Measurements from ENCODE around the gene RGSL1. TPM values are rescaled to one million over a fixed set of nuclear protein-coding genes. Genes with fewer than 3 reads are reported as not detected.
A peak's percentile ranks its signal among the peaks of the same experiment; 100 is the strongest.

The RGSL1 gene
- total and polyA plus RNA-seq, 7 experiments from 2014 or later: not detected

- Mint-ChIP-seq H3K4me3 (no peak overlapping the region), H3K4me1 (no peaks in the 10 kb centered on the region), H3K36me3 (peaks cover 0 to 12% (median 5%) of the 10 kb centered on the region in 5 donors), H3K27ac (no peak overlapping the region), H3K27me3 (peaks cover 13 to 22% (median 17%) of the 10 kb centered on the region in 5 donors), H3K9me3 (peaks cover 0 to 25% (median 10%) of the 10 kb centered on the region in 11 donors)
- no peak overlapping the region for H3K27ac ChIP-seq (ENCODE audit: low read depth, low read length)
- no peak overlapping the region for H3K4me3 ChIP-seq (ENCODE audit: low read length)
- CTCF ChIA-PET: no interaction called here
- H3K9me3 ChIP-seq (ENCODE audit: control insufficient read depth in 2 of 3, low read length in 3 of 3): peaks cover 0 to 5% (median 0%) of the 10 kb centered on the region in 3 experiments
- POLR2A ChIA-PET: no interaction called here
- no peak for ATAC-seq
- H3K4me1 ChIP-seq (ENCODE audit: control insufficient read depth in 2 of 2, insufficient read depth in 2 of 2, low read length in 2 of 2): no peaks in the 10 kb centered on the region
- no peaks in the 10 kb centered on the region for H3K36me3 ChIP-seq (ENCODE audit: control insufficient read depth in 2 of 3, insufficient read depth in 3 of 3, low read length in 3 of 3)
- DNase-seq: no peak
- H3K27me3 ChIP-seq (ENCODE audit: control insufficient read depth in 2 of 2, insufficient read depth in 2 of 2, low read length in 2 of 2): no peaks in the 10 kb centered on the region
- intact Hi-C loops (cut with micrococcal nuclease): no loop called here
These were observed 99.4 kb downstream of the RGSL1 start for GRCh38 chr1:182549346-182549745.

DNA sequence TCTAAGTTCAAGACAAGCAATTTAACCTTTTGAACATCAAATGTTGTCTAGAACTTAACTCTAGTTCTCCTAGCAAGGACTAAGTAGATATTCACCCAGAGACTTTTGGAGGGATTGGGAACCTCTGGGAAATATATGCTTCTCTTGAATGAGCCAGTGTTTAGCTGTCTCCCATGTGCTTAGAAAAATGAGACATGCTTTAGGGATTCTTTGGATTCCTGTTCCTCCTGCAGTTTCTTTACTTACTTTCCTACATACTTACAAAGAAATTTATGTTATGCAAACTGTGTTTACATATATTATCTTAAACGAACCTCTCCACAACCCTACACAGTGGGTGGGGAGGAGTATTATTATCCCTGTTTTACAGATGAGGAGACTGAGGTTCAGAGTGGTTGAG is 99.9 kb downstream of the RGSL1 start:
- H3K9me3 Mint-ChIP-seq: peaks cover 0 to 25% (median 10%) of the 10 kb centered on the region in 11 donors
- intact Hi-C loops (cut with micrococcal nuclease): no loop called here
- H3K27ac Mint-ChIP-seq: no peak overlapping the region
- H3K4me3 Mint-ChIP-seq: no peak overlapping the region
- peaks cover 0 to 5% (median 0%) of the 10 kb centered on the region in 3 experiments for H3K9me3 ChIP-seq (ENCODE audit: control insufficient read depth in 2 of 3, low read length in 3 of 3)
- H3K4me1 Mint-ChIP-seq: no peaks in the 10 kb centered on the region
- peaks cover 0 to 12% (median 5%) of the 10 kb centered on the region in 5 donors for H3K36me3 Mint-ChIP-seq
- H3K4me1 ChIP-seq (ENCODE audit: control insufficient read depth in 2 of 2, insufficient read depth in 2 of 2, low read length in 2 of 2): no peaks in the 10 kb centered on the region
- H3K27ac ChIP-seq (ENCODE audit: low read depth, low read length): no peak overlapping the region
- DNase-seq (no peak), ATAC-seq (no peak)
- H3K36me3 ChIP-seq (ENCODE audit: control insufficient read depth in 2 of 3, insufficient read depth in 3 of 3, low read length in 3 of 3): no peaks in the 10 kb centered on the region
- CTCF ChIA-PET: no interaction called here
- POLR2A ChIA-PET: no interaction called here
- H3K27me3 Mint-ChIP-seq: peaks cover 12 to 18% (median 15%) of the 10 kb centered on the region in 5 donors
- no peak overlapping the region for H3K4me3 ChIP-seq (ENCODE audit: low read length)
- H3K27me3 ChIP-seq (ENCODE audit: control insufficient read depth in 2 of 2, insufficient read depth in 2 of 2, low read length in 2 of 2): no peaks in the 10 kb centered on the region

DNA sequence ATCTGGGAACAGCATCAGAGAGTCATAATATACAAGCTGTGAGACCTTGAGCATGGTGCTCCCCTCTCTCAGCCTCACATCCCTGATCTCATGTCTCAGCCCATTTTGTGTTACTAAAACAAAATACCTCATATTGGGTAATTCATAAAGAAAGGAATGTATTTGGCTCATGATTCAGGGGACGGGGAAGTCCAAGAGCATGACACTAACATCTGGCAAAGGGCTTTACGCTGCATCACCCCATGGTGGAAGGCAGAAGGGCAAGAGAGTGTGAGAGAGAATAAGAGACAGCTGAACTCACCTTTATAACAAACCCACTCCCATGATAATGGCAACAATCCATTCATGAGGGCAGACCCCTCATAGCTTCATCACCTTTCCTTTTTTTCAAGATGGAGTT is 102.6 kb downstream of the RGSL1 start:
- Histone ChIP-seq H3K9me3 (ENCODE audit: control insufficient read depth in 2 of 3, low read length in 3 of 3) (peaks cover 0 to 5% (median 0%) of the 10 kb centered on the region in 3 experiments), H3K4me3 (ENCODE audit: low read length) (no peak overlapping the region), H3K27ac (ENCODE audit: low read depth, low read length) (no peak overlapping the region), H3K36me3 (ENCODE audit: control insufficient read depth in 2 of 3, insufficient read depth in 3 of 3, low read length in 3 of 3) (no peaks in the 10 kb centered on the region), H3K4me1 (ENCODE audit: control insufficient read depth in 2 of 2, insufficient read depth in 2 of 2, low read length in 2 of 2) (no peaks in the 10 kb centered on the region), H3K27me3 (ENCODE audit: control insufficient read depth in 2 of 2, insufficient read depth in 2 of 2, low read length in 2 of 2) (no peaks in the 10 kb centered on the region)
- no peak overlapping the region for H3K4me3 Mint-ChIP-seq
- peaks cover 0 to 12% (median 5%) of the 10 kb centered on the region in 5 donors for H3K36me3 Mint-ChIP-seq
- peak overlapping the region in 1 of 9 donors; percentile 23 for H3K27ac Mint-ChIP-seq
- no peaks in the 10 kb centered on the region for H3K4me1 Mint-ChIP-seq
- ChIA-PET CTCF (no interaction called here), POLR2A (no interaction called here)
- peaks cover 0 to 15% (median 5%) of the 10 kb centered on the region in 5 donors for H3K27me3 Mint-ChIP-seq
- intact Hi-C loops (cut with micrococcal nuclease): no loop called here
- H3K9me3 Mint-ChIP-seq: peaks cover 0 to 25% (median 10%) of the 10 kb centered on the region in 11 donors
- ATAC-seq (no peak), DNase-seq (no peak)

- Mint-ChIP-seq H3K27me3 (peaks cover 0 to 11% (median 0%) of the 10 kb centered on the region in 5 donors), H3K4me1 (no peaks in the 10 kb centered on the region), H3K9me3 (peaks cover 0 to 25% (median 10%) of the 10 kb centered on the region in 11 donors), H3K4me3 (no peak overlapping the region), H3K27ac (no peak overlapping the region), H3K36me3 (peaks cover 0 to 17% (median 5%) of the 10 kb centered on the region in 5 donors)
- POLR2A ChIA-PET: no interaction called here
- Histone ChIP-seq H3K27ac (ENCODE audit: low read depth, low read length) (no peak overlapping the region), H3K4me1 (ENCODE audit: control insufficient read depth in 2 of 2, insufficient read depth in 2 of 2, low read length in 2 of 2) (no peaks in the 10 kb centered on the region), H3K4me3 (ENCODE audit: low read length) (no peak overlapping the region), H3K36me3 (ENCODE audit: control insufficient read depth in 2 of 3, insufficient read depth in 3 of 3, low read length in 3 of 3) (no peaks in the 10 kb centered on the region), H3K27me3 (ENCODE audit: control insufficient read depth in 2 of 2, insufficient read depth in 2 of 2, low read length in 2 of 2) (no peaks in the 10 kb centered on the region), H3K9me3 (ENCODE audit: control insufficient read depth in 2 of 3, low read length in 3 of 3) (peaks cover 0 to 5% (median 0%) of the 10 kb centered on the region in 3 experiments)
- CTCF ChIA-PET: no interaction called here
- ATAC-seq: no peak
- intact Hi-C loops (cut with micrococcal nuclease): no loop called here
- DNase-seq: no peak
These were observed 105.5 kb downstream of the RGSL1 start for GRCh38 chr1:182555493-182555892.

GRCh38 chr1:182556279-182556678 is 106.3 kb downstream of the RGSL1 start:
- Mint-ChIP-seq H3K9me3 (peaks cover 0 to 25% (median 10%) of the 10 kb centered on the region in 11 donors), H3K27ac (no peak overlapping the region), H3K36me3 (peaks cover 0 to 17% (median 5%) of the 10 kb centered on the region in 5 donors), H3K4me1 (no peaks in the 10 kb centered on the region), H3K27me3 (peaks cover 0 to 11% (median 0%) of the 10 kb centered on the region in 5 donors), H3K4me3 (no peak overlapping the region)
- intact Hi-C loops (cut with micrococcal nuclease): no loop called here
- H3K9me3 ChIP-seq (ENCODE audit: control insufficient read depth in 2 of 3, low read length in 3 of 3): peaks cover 0 to 5% (median 0%) of the 10 kb centered on the region in 3 experiments
- no peak overlapping the region for H3K4me3 ChIP-seq (ENCODE audit: low read length)
- no peaks in the 10 kb centered on the region for H3K4me1 ChIP-seq (ENCODE audit: control insufficient read depth in 2 of 2, insufficient read depth in 2 of 2, low read length in 2 of 2)
- DNase-seq (no peak), ATAC-seq (no peak)
- CTCF ChIA-PET: no interaction called here
- H3K27ac ChIP-seq (ENCODE audit: low read depth, low read length): no peak overlapping the region
- POLR2A ChIA-PET: no interaction called here
- no peaks in the 10 kb centered on the region for H3K27me3 ChIP-seq (ENCODE audit: control insufficient read depth in 2 of 2, insufficient read depth in 2 of 2, low read length in 2 of 2)
- H3K36me3 ChIP-seq (ENCODE audit: control insufficient read depth in 2 of 3, insufficient read depth in 3 of 3, low read length in 3 of 3): no peaks in the 10 kb centered on the region

DNA sequence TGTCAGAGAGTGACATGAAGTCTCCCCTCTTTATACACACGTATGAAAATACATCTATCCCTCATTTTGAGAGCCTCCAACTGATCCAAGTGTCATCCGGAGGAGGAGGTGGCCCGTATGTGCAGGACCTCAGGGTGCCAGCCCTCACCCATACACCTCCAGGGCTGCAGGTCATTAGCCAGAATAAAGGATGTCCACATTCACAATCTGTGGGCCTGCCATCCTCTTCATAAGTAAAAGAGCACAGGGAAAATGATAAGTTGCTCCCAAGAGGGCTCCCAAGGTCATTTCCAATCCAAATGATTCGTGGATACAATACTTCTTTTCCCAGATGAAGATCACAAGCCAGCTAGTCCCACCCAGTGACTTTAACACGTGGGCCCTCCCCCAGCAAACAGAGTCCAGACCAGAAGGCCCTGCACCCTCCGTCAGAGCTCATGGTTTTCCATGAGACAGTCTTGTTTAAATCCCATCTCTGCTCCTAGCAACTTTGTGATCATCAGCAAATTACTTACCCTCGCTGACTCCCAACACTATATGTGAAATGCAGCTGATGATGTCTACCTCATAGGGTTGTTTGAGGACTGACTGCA is 110.5 kb downstream of the RGSL1 start:
- Mint-ChIP-seq H3K27ac (no peak overlapping the region), H3K27me3 (peaks cover 0 to 6% (median 3%) of the 10 kb centered on the region in 5 donors), H3K4me1 (no peaks in the 10 kb centered on the region), H3K9me3 (no peaks in the 10 kb centered on the region), H3K36me3 (peaks cover 0 to 5% (median 3%) of the 10 kb centered on the region in 5 donors), H3K4me3 (no peak overlapping the region)
- Histone ChIP-seq H3K36me3 (ENCODE audit: control insufficient read depth in 2 of 3, insufficient read depth in 3 of 3, low read length in 3 of 3) (no peaks in the 10 kb centered on the region), H3K4me1 (ENCODE audit: control insufficient read depth in 2 of 2, insufficient read depth in 2 of 2, low read length in 2 of 2) (no peaks in the 10 kb centered on the region), H3K27ac (ENCODE audit: low read depth, low read length) (no peak overlapping the region), H3K27me3 (ENCODE audit: control insufficient read depth in 2 of 2, insufficient read depth in 2 of 2, low read length in 2 of 2) (no peaks in the 10 kb centered on the region), H3K9me3 (ENCODE audit: control insufficient read depth in 2 of 3, low read length in 3 of 3) (no peaks in the 10 kb centered on the region), H3K4me3 (ENCODE audit: low read length) (no peak overlapping the region)
- intact Hi-C loops (cut with micrococcal nuclease): no loop called here
- ATAC-seq (no peak), DNase-seq (no peak)
- POLR2A ChIA-PET: no interaction called here
- CTCF ChIA-PET: no interaction called here

GRCh38 chr1:182561456-182561855 is 111.5 kb downstream of the RGSL1 start:
- Histone ChIP-seq H3K4me1 (ENCODE audit: control insufficient read depth in 2 of 2, insufficient read depth in 2 of 2, low read length in 2 of 2) (no peaks in the 10 kb centered on the region), H3K9me3 (ENCODE audit: control insufficient read depth in 2 of 3, low read length in 3 of 3) (no peaks in the 10 kb centered on the region), H3K4me3 (ENCODE audit: low read length) (no peak overlapping the region), H3K27ac (ENCODE audit: low read depth, low read length) (no peak overlapping the region), H3K36me3 (ENCODE audit: control insufficient read depth in 2 of 3, insufficient read depth in 3 of 3, low read length in 3 of 3) (no peaks in the 10 kb centered on the region), H3K27me3 (ENCODE audit: control insufficient read depth in 2 of 2, insufficient read depth in 2 of 2, low read length in 2 of 2) (no peaks in the 10 kb centered on the region)
- Mint-ChIP-seq H3K27me3 (peaks cover 0 to 8% (median 3%) of the 10 kb centered on the region in 5 donors), H3K4me1 (no peaks in the 10 kb centered on the region), H3K27ac (no peak overlapping the region), H3K9me3 (no peaks in the 10 kb centered on the region), H3K36me3 (peaks cover 0 to 5% (median 3%) of the 10 kb centered on the region in 5 donors), H3K4me3 (no peak overlapping the region)
- ChIA-PET CTCF (no interaction called here), POLR2A (no interaction called here)
- ATAC-seq (no peak), DNase-seq (no peak)
- intact Hi-C loops (cut with micrococcal nuclease): no loop called here

Data from naive thymus-derived CD4-positive, alpha-beta T cell (primary cell).